GM18858 (cell line): ENCODE data around the gene ILDR2.
"Not testable (repeated sequence)": the region's sequence is repeated elsewhere in the genome, so short reads cannot be mapped to it uniquely, and the experiment has no call there.

ENCODE experiments used
- ATAC-seq: cut with Tn5 transposase; IDR thresholded peaks from one replicate; pipeline ENCODE4 v1.9.1; 2021; ENCODE audit not compliant: unreplicated experiment

Gene ILDR2

DNA sequence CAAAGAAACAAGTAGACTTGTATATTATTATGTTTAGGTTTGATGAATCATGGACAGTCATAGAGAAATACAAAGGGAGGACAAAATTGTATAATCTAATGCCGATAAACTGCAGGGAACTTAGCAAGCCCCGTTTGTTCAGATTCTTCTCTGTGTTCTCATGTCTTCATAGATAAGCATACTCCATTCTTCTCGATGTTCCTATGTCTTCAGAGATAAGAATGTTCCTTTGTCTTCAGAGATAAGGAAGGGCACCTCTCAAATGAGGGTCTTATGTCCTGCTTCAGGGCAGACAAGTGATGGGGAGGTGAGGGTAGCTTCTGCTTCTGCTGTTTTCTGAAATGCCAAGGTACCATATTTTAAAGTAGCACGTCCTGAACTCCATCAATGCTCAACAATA is 79.6 kb downstream of the ILDR2 start:
- no peak for ATAC-seq

DNA sequence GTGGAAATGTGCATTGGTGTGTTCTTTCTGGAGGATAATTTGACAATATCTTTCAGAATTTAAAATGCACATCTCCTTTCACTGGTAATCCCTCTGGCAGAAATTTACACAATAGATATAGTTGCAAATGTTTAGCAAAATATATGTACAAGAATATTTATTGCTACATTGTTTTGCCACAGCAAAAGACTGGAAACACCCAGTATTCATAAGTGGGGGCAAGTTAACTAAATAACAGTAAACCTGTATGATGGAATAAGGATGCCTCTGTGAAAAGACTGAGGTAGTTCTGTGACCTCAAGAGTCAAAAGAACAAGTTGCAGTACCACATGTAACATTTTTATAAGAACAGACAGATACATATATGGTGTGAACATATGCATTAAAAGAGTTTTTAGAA is 85.6 kb downstream of the ILDR2 start:
- no peak for ATAC-seq

DNA sequence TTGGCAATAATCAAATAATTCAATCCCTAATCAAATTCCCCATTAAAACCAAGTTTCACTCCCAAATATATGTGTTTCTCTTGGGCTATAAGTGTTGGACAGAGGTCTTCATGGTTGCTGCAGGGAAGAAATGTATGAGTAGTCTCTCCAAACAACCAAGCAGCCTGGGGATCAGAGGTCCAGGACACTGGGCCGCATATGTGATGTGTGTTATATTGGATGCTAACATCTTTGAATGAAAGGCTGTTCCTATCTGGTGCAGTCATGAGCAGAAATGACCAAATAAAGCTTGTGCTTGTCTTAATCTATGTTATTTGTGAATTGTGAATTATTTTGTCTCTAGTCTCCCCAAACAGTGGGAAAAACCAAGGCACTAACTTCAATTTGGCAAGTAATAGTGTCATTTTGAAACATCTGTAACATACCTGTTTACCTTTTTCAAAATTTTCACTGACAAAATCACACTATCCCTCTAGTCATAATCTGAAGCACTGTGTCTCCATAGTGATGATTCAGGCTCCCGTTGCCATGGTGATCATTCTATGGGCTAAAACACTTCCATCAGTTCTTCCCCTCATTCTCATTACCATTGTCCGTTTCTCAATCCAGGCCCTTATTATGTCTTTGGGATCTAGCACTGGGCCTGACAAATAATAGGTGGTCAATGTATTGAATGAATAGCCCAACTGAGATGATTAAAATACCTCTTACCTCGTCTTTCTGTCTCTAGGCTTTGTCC is 86.8 kb downstream of the ILDR2 start:
- no peak for ATAC-seq

DNA sequence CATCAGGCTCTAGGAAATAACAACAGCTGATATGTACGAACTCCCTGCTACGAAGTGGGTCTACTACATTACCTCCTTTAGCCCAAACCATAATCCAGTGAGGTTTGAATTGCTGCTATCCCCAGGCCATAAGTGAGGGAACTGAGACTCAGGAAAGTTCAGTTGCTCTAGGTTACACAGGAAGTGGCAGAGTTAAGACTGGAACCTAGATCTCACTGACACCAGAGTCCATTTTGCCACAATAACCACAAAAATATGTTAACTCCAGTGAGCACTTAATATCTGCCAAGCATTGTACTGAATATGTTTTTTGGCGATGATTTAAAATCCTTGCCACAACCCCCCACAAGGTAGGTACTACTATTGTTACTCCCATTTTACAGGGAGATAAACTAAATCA is 90.4 kb downstream of the ILDR2 start:
- ATAC-seq: no peak

DNA sequence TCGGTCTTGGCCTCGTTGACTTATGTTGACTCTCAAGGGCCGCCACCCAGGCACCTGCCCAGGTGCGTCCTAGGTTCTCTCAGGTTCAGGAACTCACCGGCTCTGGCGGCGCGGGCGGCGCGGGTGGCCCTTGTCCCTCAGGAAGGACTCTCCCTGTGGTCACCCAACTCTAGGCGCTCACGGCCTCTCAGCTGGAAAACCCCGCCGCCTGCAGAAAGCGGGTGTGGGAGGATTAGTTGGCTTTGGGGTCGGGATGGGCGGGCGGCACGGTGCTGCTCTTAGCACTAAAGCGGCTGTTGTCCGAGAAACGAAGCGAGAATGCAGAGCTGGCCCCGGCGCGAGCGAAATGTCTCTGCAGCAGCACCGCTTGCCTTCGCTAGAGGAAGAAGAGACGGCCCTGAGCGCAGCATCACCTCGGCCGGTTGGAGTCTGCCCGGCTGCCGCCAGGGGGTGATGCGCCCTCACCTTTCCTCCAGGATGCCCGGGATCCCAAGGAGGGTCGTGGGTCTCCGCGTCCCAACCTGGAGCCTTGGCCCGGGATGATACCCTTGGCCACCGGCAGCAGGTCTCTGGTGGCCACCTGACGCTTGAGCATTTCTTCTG is 91.2 kb downstream of the ILDR2 start:
- no peak for ATAC-seq

DNA sequence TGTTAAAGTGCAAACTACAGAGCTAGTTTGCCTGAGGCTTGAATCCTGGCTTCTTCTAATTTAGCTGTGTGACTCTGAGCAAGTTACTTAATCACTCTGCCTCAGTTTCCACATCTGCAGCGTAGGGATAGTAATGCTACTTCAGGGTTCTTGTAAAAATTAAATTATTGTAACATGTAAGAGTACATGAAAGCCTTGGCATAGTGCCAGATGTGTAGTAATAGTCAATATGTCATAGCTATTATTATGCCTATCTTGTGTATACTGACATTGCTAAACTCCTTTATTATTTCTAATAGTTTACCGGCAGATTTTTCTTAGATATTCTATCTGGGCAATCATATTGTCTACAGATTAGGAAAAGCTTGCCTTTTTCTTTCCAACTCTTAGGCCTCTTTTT is 92.4 kb downstream of the ILDR2 start:
- no peak for ATAC-seq

DNA sequence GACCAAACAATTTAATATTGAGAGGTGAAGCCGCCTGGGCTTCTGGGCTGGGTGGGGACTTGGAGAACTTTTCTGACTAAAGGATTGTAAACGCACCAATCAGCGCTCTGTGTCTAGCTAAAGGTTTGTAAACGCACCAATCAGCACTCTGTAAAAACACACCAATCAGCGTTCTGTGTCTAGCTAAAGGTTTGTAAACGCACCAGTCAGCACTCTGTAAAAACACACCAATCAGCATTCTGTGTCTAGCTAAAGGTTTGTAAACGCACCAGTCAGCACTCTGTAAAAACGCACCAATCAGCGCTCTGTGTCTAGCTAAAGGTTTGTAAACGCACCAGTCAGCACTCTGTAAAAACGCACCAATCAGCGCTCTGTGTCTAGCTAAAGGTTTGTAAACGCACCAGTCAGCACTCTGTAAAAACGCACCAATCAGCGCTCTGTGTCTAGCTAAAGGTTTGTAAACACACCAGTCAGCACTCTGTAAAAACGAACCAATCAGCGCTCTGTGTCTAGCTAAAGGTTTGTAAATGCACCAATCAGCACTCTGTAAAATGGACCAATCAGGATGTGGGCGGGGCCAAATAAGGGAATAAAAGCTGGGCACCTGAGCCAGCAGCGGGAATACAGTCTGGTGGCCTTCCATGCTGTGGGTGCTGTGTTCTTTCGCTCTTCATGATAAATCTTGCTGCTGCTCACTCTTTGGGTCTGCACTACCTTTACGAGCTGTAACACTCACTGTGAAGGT is 97.0 kb downstream of the ILDR2 start:
- not testable (repeated sequence) for ATAC-seq

DNA sequence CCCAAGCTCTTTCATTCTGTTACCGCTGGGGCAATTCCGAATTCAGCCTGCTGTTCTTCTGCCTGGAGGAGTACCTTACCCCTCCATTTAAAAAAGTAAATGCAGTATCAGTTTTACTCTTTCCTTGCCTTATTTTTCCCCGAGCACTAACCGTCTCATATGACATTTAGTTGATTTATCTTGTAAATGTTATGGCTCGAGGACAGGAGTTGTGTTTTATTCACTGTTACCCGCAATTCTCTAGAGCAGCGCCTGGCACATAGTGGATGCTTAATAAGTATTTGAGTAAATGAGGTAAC is 98.9 kb downstream of the ILDR2 start:
- no peak for ATAC-seq

DNA sequence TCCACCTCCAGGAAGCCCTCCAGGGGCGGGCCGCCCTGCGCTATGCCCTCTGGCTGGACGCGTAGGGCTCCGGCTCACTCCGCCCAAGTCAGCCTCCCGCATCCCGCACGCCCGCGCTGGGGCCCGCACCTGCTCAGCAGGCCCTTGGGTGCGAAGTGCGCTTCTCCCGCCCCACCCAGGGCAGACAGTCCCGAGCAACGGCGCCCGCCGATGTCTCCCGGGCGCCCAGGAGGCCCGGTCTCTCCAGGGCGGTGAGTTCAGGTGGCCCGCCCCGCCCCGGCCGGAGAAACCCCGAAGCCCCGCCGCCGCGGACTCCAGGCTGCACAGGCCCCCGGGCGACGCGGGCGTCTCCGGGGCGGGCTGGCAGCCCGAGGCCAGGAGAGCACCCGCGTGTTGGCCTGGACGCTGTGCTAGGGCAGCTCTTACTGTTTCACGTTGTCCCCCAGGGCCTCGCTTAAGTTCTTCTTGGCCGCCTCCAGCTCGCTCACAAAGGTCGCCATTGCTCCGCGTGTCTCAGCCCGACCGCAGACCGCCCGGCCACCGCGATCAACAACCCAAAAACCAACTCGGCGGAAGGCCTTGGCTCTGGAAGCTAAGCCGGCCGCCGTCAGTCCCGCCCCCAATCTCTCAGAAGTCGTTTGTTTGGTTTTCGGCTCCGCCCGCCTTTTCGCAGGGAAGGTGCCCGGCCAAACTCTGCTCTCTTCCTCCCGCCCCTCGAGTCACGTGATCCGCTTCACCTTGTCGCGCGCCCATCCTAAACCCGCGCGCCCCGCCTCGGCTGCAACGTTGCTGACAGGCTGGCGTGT is 99.4 kb downstream of the ILDR2 start, which contains the start of gene TADA1:
TADA1 (minus strand) TSS at position 531 of the 806 bp plus-strand sequence; CDS start at position 500, 31 bp downstream.
- peak; percentile 82 for ATAC-seq

DNA sequence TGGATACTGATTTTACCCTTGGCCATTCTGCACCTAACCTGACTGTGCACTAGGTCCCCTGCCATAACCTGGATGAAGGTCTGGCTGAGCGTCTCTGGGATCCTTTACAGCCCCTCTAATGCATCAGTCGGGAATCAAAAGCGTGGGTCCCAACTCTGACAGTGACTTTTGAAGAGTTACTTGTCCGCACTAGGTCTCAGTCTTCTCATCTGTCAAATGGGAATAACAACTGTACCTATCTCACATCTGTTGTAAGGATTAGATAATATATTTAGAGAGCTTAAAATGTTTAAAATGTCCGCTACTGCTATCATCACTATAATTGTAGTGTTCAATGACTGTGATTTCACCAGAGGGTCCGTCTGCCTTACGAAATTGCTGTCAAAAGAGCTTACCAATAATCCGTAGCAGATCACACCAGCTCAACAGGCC is 100.0 kb downstream of the ILDR2 start:
- ATAC-seq: no peak

DNA sequence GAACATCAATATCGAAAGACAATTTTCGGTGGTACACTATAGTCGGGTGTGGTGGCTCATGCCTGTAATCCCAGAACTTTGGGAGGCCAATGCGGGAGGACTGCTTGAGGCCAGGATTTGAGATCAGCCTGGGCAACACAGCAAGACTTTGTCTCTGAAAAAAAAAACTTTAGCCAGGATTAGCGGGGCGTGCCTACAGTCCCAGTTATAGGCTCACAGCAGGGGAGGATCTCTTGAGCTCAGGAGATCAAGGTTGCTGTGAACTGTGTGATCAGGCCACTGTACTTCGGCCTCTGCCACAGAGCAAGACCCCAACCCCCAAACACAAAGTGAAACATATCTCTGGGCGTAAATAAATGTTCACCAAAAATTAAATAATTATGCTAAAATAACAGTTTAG is 100.9 kb downstream of the ILDR2 start:
- no peak for ATAC-seq

DNA sequence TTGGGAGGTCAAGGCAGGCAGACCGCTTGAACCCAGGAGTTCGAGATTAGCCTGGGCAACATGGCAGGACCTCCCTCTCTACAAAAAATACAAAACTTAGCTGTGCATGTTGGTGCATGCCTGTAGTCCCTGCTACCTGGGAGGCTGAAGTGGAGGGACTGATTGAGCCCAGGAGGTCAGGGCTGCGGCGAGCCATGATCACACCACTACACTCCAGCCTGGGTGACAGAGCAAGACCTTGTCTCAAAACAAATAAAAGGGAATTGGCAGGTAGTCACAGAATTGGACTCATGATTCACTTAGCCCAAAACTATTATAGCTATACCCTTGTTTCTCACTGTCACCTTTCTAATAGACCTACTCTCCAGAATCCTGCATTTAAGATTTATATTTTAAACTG is 104.8 kb downstream of the ILDR2 start:
- ATAC-seq: no peak

DNA sequence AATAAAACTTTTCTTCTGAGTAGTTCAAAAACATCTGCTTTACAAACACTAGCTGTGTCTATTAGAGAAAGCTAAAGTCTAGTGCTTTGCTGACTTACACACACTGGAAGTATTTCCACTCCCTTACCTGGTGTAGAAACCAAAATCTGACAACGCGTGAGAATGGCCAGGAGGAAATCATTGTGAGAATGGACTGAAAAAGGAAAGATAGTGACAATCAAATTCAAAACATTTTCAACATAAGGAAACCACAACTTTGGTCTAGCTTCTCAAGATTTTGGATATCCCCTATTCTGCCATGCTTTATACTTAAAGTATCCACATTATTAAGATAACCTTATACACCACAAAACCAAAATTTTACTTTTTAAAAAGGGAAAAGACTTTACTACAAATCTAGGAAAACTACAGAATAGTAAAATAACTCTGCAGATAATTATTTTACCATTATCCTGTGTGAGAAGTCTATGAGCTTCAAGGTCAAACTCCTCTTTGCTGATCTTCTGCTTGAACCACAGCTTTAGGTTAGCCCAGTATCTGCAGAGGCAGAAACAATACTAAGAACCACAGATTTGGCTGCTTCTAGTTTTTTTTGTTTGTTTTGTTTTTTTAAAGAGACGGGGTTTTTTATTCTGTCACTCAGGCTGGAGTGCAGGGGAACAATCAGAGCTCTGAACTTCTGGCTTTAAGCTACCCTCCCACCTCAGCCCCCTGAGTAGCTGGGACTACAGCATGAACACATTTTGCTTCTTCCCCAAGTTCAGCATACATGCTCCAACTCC is 105.8 kb downstream of the ILDR2 start:
- ATAC-seq: no peak

DNA sequence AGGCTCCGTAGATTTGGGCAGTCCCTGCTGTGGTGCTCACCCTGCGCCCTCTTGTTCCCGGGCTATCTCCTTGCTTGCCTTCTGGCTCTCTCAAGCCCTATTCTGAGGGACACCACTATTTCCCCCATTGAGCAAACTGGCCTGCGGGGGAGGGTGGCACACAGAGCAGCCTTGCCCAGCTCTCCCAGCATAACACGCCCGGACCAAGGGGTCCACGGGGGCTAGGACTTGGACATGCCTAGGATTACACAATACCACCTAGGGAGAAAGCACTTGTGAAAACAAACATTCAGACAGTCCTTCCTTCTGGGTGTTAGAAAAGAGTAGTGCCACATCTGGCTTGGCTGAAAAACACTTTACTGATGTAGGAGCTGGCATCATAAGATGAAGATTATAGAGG is 106.7 kb downstream of the ILDR2 start:
- no peak for ATAC-seq

DNA sequence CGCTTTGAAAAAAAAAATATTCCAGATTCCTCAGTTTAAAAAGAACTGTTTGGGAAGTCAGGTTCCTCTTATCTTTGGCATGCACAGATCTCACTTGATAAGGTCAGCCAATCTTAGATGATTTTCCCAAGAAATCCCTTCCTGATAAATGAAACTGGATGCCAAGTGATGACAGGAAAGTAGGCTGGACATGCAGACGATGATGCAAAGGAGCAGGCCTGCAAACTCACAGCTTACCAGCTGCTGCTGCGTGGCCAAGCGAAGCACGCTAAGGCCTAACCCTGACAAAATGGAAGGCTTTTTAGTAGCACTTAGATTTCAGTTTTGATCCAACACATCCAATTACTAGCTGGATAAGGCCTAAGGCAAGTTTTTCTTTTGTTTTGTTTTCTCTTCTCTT is 109.4 kb downstream of the ILDR2 start:
- no peak for ATAC-seq

DNA sequence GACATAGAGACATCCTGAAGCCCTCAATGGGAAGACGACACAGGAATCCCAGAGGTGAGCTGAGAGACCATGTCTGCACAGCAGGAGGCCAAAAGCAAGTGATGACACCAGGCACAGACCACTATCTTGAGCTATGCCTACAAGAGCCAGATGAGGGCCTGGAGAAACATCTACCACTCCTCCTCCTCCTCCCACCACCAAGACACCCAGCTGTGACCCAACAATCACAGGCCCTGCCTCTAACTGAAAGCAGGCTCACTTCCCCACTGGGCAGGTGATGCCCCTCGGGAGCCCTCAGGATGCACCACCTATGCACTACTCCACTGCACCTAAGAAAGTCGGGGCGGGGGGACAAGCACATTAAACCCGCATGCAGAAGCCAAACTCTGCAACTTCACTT is 115.7 kb downstream of the ILDR2 start:
- ATAC-seq: no peak

DNA sequence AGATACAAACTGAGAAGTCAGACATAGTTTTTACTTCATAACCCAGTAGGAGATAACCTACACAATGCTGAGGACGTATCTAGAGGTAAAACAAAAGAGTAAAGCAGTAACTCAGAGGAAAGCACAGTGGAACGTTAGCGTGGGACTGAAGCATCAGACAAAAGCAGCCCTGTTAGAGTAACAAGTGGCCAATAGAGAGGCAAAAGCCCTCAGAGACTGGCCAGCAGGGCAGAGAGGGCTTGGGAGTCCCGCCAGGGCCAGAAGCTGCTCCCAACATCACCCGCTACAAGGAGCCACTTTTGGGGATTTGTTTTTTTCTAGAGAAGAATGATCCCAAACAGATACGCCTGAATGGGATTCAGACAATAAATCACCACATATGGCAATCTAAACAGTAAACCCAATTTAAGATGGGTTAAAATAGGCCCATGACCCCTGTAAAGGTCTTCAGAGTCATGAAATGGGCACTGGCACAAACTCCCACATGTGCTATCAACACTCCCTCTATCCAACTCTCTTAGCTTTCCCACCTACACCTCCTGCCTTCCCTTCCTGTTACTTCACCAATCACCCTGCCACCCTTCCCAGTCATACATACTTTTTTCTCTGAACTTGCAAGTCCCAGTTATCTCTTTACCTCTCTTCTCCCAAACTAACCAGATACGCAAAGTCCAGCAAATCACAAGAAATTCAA is 116.5 kb downstream of the ILDR2 start:
- ATAC-seq: no peak
